Lung (tissue), 12 donors: ENCODE data around the gene ENO2. TPM values are rescaled to one million over a fixed set of nuclear protein-coding genes. Genes with fewer than 3 reads are reported as not detected.
A peak's percentile ranks its signal among the peaks of the same experiment; 100 is the strongest.

Experiments
- ATAC-seq: fragments of 200-7000 bp; cut with Tn5 transposase; one replicate; pipeline ENCODE4 v1.9.1; 2020; ENCODE audit warnings: moderate number of reproducible peaks; ENCODE audit not compliant: insufficient read depth, low FRiP score
- DNase-seq, 3 donors: peaks; one replicate each; pipeline ENCODE4 v3.0.0-alpha.2; 2013 to 2017
- H3K27ac ChIP-seq, 2 donors: one replicate each; pipeline ENCODE4 v1.5.1; 2013; ENCODE audit warnings: mild to moderate bottlenecking in 2 of 2, moderate library complexity in 2 of 2, control low read depth in 1 of 2, inconsistent platforms in 1 of 2, low read depth in 1 of 2, low read length in 1 of 2
- H3K27me3 ChIP-seq, 3 donors: one replicate each; pipeline ENCODE4 v1.5.1; 2013; ENCODE audit warnings: low read length in 2 of 3; ENCODE audit not compliant: control insufficient read depth in 3 of 3, insufficient read depth in 3 of 3
- H3K36me3 ChIP-seq, 4 donors: one replicate each; pipeline ENCODE4 v1.5.1; 2013; ENCODE audit warnings: low read length in 4 of 4, mild to moderate bottlenecking in 1 of 4, moderate library complexity in 1 of 4; ENCODE audit not compliant: control insufficient read depth in 4 of 4, insufficient read depth in 4 of 4
- H3K4me1 ChIP-seq, 5 donors: one replicate each; pipeline ENCODE4 v1.5.1; 2013; ENCODE audit warnings: low read length in 5 of 5, mild to moderate bottlenecking in 2 of 5, moderate library complexity in 1 of 5; ENCODE audit not compliant: control insufficient read depth in 5 of 5, insufficient read depth in 5 of 5
- H3K4me3 ChIP-seq: one replicate; pipeline ENCODE4 v1.5.1; 2013; ENCODE audit warnings: mild to moderate bottlenecking, control low read depth, moderate library complexity
- H3K9ac ChIP-seq, 2 donors: one replicate each; pipeline ENCODE4 v1.5.1; 2013; ENCODE audit warnings: low read length in 2 of 2, control low read depth in 1 of 2; ENCODE audit not compliant: insufficient read depth in 1 of 2
- H3K9me3 ChIP-seq, 4 donors: one replicate each; pipeline ENCODE4 v1.5.1; 2013; ENCODE audit warnings: low read length in 3 of 4, mild to moderate bottlenecking in 1 of 4, moderate library complexity in 1 of 4; ENCODE audit not compliant: control insufficient read depth in 4 of 4, insufficient read depth in 3 of 4
- CTCF ChIP-seq: IDR thresholded peaks from 2 replicates; pipeline ENCODE4 v1.5.1; 2012; ENCODE audit warnings: mild to moderate bottlenecking; ENCODE audit errors: control extremely low read depth, extremely low read depth
- WGBS, 2 donors: extraction: QIAGEN DNeasy Blood & Tissue Kit; methylation state at CpG; one replicate each; pipeline ENCODE4 v1.1.7; 2013; 5-methylcytosine and 5-hydroxymethylcytosine counted together
- polyA plus RNA-seq, 2 donors: library from polyadenylated mRNA; stranded (reverse); fragments of 200-250 nt; gene quantifications; one replicate each; pipeline ENCODE4 v1.2.1, GENCODE V29; 2013
- total RNA-seq, 2 donors: library from RNA; depleted of rRNA in 1 of 2; stranded (reverse); fragments of >200 nt in 1 of 2; gene quantifications; one replicate each; pipeline ENCODE4 v1.2.1, GENCODE V29; 2014 to 2021
- donor health status: control.
- donor health status: control.
- donor health status: Bipolar disorder and iron deficiency.
- donor health status: healthy.
- donor health status: DM: yes; HTN: yes; CAD: no.

Gene ENO2
- total and polyA plus RNA-seq, 4 donors: 14.4 to 41.9 (median 30.8) TPM

- peaks cover 0 to 14% (median 11%) of the 10 kb centered on the region in 5 donors for H3K4me1 ChIP-seq
- H3K36me3 ChIP-seq: peaks cover 0 to 7% (median 0%) of the 10 kb centered on the region in 4 donors
- no peak overlapping the region for H3K9ac ChIP-seq
- 24 to 27% methylated on average over 27 to 29 of the region's 29 CpGs for WGBS, 2 donors
- ATAC-seq (no peak), DNase-seq (no peak)
- peak overlapping the region in 1 of 2 donors; percentile 20 for H3K27ac ChIP-seq
- peaks cover 0 to 24% (median 13%) of the 10 kb centered on the region in 3 donors for H3K27me3 ChIP-seq
- H3K9me3 ChIP-seq: no peaks in the 10 kb centered on the region
- H3K4me3 ChIP-seq: peak overlapping the region; percentile 52
- TF ChIP-seq CTCF: no peak
Observed at GRCh38 chr12:6914947-6915788, 788 bp downstream of the ENO2 start.

- TF ChIP-seq CTCF: no peak
Observed at GRCh38 chr12:6915789-6916285, 1.5 kb downstream of the ENO2 start.

GRCh38 chr12:6916426-6917200 is 2.2 kb downstream of the ENO2 start:
- Histone ChIP-seq H3K27ac (no peak overlapping the region), H3K9me3 (no peaks in the 10 kb centered on the region), H3K9ac (no peak overlapping the region), H3K36me3 (peaks cover 0 to 9% (median 0%) of the 10 kb centered on the region in 4 donors), H3K4me3 (no peak overlapping the region), H3K4me1 (peaks cover 0 to 14% (median 11%) of the 10 kb centered on the region in 5 donors), H3K27me3 (peaks cover 0 to 24% (median 13%) of the 10 kb centered on the region in 3 donors)
- ATAC-seq: no peak
- TF ChIP-seq CTCF: no peak
- DNase-seq: no peak
- 93 to 98% methylated on average over 11 of the region's 11 CpGs for WGBS, 2 donors

More at GRCh38 chr12:6915789-6916285, 1.5 kb downstream of the ENO2 start:
- Histone ChIP-seq H3K27me3 (peaks cover 0 to 24% (median 13%) of the 10 kb centered on the region in 3 donors), H3K4me3 (no peak overlapping the region), H3K9me3 (no peaks in the 10 kb centered on the region), H3K9ac (no peak overlapping the region), H3K4me1 (peaks cover 0 to 14% (median 11%) of the 10 kb centered on the region in 5 donors), H3K27ac (no peak overlapping the region), H3K36me3 (peaks cover 0 to 7% (median 0%) of the 10 kb centered on the region in 4 donors)
- WGBS, 2 donors: 83 to 86% methylated on average over 14 of the region's 14 CpGs
- ATAC-seq (no peak), DNase-seq (no peak)
